ENCODE results near the gene ZFYVE1.
"Not testable (repeated sequence)": the region's sequence is repeated elsewhere in the genome, so short reads cannot be mapped to it uniquely, and the experiment has no call there.

The ZFYVE1 gene

DNA sequence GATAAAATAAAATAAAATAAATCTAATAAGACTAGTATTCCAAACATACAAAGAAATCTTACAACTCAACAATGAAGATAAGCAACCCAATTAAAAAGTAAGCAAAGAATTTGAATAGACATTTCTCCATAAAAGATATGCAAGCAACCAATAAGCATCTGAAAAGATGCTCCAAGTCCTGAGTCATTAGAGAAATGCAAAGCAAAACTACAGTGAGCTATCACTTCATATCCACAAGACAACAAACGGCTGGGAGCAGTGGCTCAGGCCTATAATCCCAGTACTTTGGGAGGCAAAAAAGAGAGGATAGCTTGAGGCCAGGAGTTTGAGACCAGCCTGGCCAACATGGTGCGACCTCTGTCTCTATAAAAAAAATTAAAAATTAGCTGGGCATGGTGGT, 26.8 kb downstream of the ZFYVE1 start:
- no peak for DNase-seq

DNA sequence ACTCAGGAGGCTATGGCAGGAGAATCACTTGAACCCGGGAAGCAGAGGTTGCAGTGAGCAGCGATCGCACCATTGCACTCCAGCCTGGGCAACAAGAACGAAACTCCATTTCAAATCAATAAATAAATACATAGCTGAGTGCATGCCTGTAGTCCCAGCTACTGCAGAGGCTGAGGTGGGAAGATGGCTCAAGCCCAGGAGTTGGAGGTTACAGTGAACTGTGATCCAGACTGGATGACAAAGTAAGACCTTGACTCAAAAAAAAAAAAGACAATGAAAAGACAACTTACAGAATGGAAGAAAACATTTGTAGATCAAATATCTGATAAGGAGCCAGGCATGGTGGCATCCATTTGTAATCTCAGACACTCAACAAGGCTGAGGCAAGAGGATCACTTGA, 27.6 kb downstream of the ZFYVE1 start:
- DNase-seq, result no peak

DNA sequence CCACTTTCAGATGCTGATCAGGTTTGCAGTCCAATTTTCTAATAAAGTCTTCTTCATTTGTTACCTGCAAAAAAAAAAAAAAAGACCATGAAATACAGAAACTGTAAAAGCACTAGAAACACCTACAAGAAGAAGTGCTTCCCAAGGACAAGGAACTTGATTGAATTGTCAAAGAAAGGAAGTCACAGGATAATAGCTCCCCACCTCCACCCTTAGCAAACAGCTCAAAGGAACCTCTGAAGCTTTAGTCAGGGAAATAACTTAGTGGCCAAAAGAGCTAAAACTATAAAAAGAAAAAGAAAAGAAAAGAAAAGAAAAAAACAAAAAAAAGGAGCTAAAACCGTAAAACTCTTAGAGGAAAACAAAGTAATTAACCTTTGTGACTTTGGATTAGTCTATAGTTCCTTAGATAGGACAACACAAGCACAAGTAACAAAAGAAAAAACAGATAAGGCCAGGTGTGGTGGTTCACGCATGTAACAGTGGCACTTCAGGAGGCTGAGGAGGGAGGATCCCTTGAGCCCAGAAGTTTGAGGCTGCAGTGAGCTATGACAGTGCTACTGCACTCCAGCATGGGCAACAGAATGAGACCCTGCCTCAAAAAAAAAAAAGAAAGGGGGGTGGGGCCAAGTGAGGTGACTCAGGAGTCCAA, 28.5 kb downstream of the ZFYVE1 start:
- DNase-seq, result no peak

DNA sequence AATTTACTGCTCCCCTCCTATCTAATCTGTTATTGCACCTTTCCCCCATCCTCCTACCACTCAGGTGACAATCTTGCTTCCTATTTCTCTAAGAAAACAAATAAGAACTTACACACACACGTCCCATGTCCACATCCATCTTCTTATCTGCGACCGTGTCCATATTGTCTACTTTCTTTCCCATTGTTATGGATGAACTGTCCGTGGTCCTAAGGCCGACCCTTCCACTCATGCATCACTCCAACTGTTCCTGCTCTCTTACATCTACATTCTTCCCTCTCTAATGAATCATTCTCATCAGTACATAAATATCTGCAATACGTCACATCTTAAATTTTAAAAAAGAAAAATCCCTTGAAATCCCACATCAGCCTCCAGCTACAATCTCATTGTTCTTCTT, 30.0 kb downstream of the ZFYVE1 start:
- no peak for DNase-seq

DNA sequence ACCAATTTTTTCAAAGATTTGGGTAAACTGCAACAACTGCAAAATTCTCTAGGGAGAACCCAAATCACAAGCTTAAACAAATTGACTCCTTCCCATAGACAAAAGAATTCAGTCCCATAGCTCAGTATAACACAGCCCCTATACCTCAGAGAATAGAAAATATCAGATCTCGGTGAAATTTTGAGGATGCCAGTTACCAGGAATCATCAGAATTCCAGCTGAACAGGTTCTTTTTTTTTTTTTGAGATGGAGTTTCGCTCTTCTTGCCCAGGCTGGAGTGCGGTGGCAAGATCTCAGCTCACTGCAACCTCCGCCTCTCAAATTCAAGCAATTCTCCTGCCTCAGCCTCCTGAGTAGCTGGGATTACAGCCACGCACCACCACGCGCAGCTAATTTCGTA, 36.7 kb downstream of the ZFYVE1 start:
- DNase-seq, result no peak

DNA sequence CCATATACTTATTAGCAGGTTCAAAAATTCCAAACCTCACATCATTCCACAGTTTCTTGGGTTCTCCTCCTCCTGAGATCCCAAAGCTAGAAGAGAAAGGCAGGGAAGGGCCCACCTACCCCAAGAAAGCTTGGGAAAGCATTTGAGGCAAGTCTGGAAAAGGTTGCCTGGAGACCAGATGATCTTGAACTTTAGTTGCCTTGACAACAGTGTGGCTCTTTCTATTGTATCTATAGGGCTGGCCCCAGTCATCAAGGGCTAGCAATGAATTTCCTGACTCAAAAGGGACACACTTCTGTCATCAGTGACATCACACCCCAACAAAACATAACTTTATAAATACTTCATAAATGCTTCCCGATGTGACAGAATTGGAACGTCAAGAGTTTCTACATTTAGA, 40.0 kb downstream of the ZFYVE1 start:
- no peak for DNase-seq

DNA sequence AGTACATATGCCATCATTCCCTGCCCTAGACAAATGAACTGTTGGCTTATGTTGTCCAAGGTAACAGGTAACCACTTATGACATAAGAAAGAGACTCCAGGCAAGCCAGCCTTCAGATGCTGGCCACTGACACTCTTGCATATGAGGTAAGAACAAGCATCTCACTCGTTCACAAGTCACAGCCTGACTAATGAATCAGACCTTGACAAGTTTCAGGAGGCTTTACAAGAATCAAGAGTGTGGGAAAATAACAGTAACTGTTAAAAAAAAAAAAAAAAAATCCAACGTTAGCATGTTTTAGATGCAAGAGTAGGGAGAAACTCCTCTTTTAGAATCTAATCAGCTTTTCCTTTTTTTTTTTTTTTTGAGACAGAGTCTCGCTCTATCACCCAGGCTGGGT, 40.7 kb downstream of the ZFYVE1 start:
- DNase-seq, result no peak

DNA sequence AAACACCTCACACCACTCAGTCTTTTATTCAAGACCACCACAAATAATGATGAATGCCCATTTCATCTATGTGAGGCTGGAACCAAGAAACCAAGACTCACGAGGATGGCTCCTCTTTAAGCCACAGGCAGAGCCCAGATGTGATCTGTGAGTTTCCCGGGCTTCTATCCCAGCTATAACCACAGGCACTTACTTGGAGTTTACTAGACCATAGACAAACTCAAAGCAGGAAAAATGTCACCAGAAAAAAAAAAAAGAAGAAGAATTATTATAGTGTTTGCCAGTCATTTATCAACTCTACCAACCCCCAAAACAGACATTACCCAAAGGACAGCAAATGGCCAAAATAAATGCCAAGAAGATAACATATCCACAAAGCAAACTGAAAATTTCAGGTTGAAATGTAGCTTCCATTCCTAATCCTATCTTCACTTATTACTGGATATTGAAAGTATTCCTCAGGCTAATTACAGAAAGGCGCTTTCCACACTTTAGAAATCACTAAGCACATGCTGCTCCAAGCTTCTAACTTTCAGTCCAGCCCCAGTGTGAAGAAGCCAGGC, 44.7 kb downstream of the ZFYVE1 start:
- no peak for DNase-seq

DNA sequence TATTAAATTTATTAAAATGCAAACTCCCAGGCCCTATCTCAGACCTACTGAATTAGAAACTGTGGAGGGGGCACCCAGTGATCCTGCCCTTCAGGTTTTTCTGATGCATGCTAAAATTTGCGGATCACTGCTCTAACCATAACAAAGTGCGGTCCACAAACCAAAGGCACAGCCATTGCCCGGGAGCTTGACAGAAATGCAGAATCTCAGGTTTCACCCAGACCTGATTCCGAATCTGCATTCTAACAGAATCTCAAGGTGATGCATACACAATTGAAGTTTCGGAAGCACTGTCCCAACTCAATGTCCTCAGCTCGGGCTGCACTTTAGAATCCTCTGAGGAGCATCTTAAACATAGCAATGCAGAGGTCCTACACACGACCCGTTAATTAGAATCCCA, 46.0 kb downstream of the ZFYVE1 start:
- no peak for DNase-seq

DNA sequence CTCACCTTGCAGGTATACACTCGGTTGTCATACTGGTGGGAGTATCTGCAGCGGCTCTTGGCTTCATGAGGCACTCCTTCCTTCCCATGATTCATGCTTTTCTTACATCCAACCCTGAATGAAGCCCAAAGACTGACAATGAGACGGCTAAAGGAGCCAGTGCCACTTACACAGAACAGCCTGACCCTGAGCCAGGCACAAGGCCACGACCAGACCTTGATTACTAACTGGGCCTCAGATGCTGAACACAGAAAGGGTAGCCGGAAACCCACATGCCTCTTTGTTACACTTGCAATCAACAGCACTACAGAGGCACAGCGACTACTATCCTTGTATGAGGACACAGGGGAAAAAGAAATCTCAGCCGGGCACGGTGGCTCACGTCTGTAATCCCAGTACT, 48.0 kb downstream of the ZFYVE1 start:
- no peak for DNase-seq

DNA sequence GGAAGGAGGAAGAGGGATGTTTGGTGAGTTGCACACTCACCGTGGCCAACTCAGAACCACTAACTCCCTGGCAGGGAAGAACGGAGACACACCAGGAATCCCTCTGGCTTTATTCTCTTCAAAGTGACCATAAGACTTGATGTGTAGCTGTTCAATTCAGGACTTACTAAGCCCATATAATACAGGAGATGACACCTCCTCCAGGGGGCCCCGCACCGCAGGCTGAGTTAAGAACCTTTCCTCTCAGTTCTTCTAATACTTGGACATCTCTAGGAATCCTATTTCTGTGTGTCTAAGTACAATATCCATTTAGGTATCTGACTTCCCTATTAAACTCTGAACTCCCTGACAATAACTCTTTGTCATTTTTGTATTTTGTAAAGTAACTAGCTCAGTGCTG, 51.1 kb downstream of the ZFYVE1 start:
- no peak for DNase-seq

DNA sequence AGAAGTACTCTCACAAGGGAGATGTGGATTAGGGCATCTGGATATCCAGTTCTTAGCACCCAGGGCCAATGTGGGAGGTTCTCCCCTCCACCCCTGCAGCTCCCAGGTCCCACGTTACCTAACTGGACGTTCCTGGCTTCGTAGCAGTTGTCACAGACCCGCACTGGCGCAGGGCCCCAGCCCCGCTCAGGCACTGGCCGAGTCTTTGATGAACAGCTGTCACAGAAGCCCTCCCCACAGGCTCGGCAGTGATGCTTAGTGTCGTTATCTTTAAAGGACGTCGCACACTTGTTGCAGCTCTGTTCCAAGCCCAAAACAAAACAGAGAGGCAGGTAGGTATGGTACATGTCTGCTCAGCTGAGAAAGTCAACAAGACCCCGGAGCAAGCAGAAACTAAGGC, 52.2 kb downstream of the ZFYVE1 start:
- no peak for DNase-seq

DNA sequence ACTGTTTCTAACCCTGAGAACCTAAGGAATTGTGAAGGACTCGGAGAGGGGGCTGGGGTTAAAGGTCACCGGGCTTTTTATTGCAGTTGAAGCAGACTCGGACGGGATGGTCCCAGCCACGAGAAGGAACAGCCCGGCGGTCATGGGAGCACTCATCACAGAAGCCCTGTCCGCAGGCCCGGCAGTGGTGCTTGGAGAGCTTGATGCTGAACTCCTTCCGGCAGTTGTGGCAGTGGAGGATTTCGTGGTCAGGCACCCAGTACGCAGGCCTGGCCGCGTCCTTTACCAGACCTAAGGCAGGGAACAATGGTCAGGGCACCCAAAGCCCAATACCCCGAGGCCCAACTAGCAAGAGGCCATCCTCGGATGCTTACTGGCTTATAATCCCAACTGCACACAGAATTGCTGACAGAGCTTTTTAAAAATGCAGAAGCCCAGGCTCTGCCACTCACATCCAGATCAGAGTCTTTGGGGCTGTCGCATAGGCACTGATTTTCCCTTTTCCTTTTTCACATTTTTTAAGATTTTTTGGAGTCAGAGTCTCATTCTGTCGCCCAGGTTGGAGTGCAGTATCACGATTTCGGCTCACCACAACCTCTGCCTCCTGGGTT, 56.0 kb downstream of the ZFYVE1 start:
- no peak for DNase-seq

DNA sequence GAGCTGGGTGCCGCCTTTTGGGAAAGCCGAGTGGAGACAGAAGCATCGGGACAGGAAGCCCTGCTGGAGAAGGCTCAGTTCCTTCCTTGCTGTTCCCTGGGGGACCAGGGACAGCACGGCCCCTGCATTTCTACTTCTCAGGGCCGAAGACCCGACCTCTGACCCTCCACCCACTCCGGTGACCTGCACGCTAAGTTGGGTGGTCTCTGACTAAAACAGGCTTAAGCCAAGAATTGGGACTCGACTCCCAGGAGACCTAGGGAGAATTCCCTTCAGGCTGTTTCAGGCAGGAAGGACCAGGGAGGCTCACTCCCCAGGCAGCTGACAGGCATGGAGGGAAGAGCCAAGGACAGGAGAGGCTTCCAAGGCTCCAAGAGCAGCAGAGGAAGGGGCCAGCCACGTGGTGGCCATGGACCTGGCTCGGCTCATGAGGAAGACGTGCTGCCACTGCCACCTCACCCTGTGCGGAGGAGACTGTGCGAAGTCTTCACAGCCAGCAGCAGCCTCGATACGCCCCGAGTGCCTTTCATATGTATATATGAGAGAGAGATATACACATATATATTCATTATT, 56.8 kb downstream of the ZFYVE1 start:
- DNase-seq, result no peak

DNA sequence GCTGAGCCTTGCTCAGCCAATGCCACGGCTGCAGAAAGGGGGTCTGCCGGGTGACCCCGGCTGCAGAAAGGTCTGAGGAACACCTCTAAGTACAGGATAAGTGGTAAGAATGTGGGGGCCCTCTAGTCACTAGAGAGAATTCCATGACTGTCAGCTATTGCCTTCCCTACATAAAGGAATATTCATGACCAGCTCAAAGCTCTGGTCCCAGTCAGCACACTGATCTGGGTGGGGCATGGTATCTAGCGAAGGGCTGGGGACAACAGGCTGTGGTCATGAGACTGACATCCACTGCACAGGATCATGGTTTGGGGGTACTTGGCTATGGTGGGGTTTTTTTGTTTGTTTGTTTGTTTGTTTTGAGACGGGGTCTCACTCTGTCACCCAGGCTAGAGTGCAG, 58.6 kb downstream of the ZFYVE1 start:
- DNase-seq, result no peak

DNA sequence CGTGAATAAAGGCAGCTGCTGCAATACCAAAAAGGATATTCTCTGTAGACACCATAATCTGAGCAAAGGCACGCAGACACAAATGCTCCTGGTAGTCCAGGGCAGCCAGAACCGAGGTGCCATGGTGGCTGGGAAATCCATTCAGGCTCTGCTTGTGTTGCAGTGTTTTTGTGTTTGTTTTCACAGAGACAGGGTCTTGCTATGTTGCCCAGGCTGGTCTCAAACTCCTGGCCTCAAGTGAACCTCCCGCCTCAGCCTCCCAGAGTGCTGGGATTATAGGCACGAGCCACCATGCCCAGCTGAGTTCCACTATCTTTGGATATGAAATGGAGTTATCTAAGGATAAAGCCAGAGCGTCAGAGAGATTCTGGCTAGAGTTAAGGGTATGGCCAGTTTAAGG, 60.9 kb downstream of the ZFYVE1 start:
- DNase-seq, result no peak

DNA sequence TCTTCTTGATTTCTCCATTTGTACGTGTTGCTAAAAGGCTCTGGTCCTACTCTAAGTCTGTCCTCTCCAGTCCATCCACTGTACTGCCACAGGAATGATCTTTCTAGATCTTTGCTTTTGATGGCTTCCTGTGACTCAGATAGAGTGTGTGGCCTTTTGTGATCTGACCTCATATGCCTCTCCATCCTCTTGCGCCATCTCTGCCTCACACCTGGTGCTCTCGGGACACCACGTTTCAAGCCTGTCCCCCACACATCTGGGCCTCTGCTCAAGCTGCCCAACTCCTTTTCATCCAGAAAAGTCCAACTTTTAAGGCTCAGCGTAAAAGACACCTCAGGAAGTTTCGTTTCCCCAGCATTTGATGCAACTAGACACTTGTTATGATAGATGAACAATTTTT, 61.7 kb downstream of the ZFYVE1 start:
- no peak for DNase-seq

DNA sequence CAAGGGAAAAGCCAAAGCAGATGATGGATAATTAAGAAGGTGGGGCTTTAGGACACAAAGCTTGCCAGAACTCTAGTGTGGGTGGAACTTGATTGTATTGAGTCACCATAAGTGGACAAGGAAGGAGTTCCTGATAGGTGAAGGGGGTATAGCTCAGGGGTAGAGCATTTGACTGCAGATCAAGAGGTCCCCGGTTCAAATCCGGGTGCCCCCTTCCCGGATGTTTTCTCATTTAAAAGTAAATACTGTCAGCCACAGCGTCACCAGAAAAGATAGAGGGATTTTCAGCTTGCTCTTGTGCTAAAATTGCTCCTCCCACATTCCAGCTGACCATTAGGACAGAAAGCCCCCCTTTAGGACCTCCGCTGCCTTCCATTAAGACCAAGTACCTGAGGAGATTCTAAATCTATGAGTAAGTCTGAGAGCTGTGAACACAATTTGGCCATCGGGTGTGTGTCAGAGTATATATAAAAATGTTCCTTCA, 64.0 kb downstream of the ZFYVE1 start:
- no peak for DNase-seq

DNA sequence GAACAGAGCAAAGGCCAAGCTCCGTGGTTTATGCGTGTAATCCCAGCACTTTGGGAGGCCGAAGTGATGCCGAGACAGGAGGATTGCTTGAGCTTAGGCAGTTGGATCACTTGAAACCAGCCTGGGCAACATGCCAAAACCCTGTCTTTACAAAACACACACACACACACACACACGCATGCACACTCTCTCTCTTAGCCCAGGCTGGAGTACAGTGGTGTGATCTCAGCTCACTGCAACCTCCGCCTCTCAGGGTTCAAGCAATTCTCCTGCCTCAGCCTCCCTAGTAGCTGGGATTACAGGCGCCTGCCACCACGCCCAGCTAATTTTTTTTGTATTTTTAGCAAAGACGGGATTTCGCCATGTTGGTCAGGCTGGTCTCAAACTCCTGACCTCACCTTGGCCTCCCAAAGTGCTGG, 64.6 kb downstream of the ZFYVE1 start:
- not testable (repeated sequence) for DNase-seq

DNA sequence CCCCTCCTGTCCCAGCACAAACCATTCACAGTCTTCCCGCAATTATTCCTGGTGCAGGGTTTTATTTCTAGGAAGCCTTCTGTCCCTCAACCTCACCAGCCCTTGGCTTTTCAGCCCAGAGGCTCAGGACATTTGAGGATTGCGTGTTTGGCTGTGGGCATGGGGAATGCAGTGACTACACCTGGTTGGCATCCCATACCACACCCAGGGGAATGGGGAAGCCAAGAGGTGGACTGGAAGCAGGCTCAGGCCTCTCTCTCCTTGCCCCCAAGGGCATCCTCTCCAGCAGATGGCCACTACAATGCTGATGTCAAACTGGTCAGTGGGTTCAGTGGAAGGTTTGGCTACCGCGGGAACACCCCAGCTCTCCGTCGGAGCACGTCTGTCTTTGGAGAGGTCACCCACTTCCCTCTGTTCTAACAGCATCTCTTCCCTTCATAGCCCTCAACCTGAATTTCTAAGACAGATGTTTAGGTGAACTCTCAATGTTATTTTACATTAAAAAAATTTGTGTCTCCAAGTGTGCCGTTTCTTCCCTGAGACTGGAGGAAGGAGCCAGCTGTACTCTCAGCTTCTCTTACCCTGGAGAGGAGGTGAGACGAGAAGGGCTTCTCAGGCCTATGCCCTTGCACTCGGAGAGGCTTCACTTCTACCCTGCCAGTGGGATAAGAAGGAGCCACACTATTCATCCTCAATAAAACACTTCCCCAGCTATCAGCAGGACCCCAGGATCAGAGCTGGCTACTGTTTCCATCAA, 65.1 kb downstream of the ZFYVE1 start:
- DNase-seq, result no peak

DNA sequence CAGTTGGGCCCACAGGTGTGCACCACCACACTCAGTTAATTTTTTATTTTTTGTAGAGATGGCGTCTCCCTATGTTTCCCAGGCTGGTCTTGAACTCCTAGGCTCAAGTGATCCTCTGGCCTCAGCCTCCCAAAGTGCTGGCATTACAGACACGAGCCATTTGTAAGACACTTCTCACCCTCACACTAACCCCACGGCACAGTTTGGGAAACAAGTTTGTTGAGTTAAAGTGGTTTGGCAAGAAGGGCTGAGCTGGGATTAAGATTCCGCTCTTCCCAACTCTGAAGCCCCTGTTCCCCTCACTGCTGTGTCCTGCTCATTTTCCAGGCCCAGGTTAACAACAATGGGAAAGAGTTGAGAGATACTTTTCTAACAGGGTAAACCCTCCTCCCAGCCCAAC, 65.9 kb downstream of the ZFYVE1 start:
- DNase-seq, result not testable (repeated sequence)

DNA sequence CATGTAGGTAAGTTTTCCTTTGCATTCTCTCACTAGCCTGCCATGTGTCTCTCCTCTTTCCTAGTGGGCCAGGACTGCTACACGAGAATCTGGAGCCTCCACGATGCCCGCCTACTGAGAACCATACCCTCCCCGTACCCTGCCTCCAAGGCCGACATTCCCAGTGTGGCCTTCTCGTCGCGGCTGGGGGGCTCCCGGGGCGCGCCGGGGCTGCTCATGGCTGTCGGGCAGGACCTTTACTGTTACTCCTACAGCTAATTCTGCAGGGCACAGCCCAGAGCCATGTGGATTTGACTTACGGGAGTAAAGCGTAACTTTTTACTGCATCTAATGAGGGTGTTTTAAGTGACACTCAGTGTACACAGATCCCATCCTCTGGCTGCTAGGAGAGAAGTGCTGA, 68.4 kb downstream of the ZFYVE1 start:
- no peak for DNase-seq

DNA sequence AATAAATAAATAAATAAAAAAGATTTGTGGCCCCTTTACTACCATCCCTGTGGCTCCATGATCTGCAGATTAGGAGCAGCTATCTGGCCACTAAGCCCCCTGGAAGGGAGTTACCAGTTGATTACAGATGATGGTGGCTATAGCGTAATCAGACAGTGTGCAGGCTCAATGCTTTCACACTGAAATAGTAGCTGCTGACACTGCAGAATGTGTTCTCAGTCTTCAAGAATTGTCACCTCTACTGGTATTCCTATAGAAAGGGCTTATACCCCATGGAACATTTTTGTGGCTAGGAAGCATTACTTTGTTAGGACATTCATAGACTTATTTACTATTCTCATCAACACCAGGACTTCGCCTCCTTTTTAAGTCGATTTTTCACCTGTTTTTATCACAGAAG, 69.7 kb downstream of the ZFYVE1 start:
- no peak for DNase-seq

DNA sequence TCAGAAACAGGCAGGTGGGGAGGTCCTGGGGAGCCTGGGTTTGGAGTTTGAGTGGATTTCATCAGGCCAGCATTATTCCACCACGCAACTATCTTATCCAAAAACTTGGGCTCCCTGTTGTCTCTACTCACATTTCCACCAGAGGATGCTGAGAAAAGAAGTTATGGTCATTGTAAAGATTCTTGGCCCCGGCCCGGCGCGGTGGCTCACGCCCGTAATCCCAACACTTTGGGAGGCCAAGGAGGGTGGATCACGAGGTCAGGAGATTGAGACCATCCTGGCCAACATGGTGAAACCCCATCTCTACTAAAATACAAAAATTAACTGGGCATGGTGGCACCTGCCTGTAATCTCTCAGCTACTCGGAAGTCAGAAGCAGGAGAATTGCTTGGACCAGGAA, 70.2 kb downstream of the ZFYVE1 start:
- DNase-seq, result not testable (repeated sequence)

All from hippocampal formation (tissue), 2 donors.